ENCODE measurements around the gene SLC44A5.

GRCh38 chr1:75615613-75616435 is 4.9 kb upstream of the SLC44A5 start:
- TF ChIP-seq POLR2A (IDR thresholded peaks at IDR 0.05; ENCODE audit: low read depth, low read length), result no peak
- TF ChIP-seq TAF1 (IDR thresholded peaks at IDR 0.05; ENCODE audit: borderline replicate concordance, low read depth, low read length), result no peak
